ENCODE results near the gene MGAT5B. TPM values are rescaled to one million over a fixed set of nuclear protein-coding genes. Genes with fewer than 3 reads are reported as not detected.

Gene MGAT5B
- total and polyA plus RNA-seq, 2 donors (not counting 1 experiment from before 2014, with no cell fraction given): 0.15 to 37.8 TPM

DNA sequence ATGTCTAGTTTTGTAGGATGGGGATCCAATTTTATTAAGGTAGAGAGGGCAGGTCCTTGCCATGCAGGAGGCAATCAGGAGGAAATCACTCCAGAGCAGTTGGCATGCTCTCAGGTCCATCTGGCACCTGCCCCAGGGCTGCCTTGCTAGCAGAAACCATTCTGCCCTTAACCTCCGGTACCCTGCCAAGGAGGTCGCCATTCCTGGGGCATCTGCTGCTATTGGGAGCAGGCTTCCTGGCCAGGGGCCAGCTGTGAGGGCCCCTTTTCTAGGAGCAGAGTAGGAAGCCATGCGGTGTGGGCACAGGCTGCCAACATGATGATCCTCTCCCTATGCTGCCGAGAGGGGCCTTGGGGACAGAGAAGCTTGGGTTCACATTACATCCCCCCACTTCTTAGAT is 47.6 kb upstream of the MGAT5B start:
- Histone ChIP-seq H3K27ac (ENCODE audit: low read length in 2 of 2) (no peak overlapping the region), H3K36me3 (replicated peaks in 1 of 2; ENCODE audit: control extremely low read depth in 1 of 2, control insufficient read depth in 1 of 2, extremely low read depth in 1 of 2, insufficient read depth in 2 of 2, low read length in 1 of 2) (no peaks in the 10 kb centered on the region), H4K20me1 (ENCODE audit: control insufficient read depth, insufficient read depth, low read length, poor library complexity, severe bottlenecking) (no peaks in the 10 kb centered on the region), H3K27me3 (replicated peaks in 1 of 4; ENCODE audit: control extremely low read depth in 1 of 4, control insufficient read depth in 3 of 4, insufficient read depth in 4 of 4, low read length in 3 of 4) (peaks cover 0 to 3% (median 0%) of the 10 kb centered on the region in 4 experiments), H3K9me3 (ENCODE audit: control extremely low read depth in 1 of 3, control insufficient read depth in 2 of 3, insufficient read depth in 1 of 3, low read length in 2 of 3) (no peaks in the 10 kb centered on the region), H3K79me2 (ENCODE audit: control insufficient read depth, insufficient read depth, low read length) (no peaks in the 10 kb centered on the region), H3K9ac (ENCODE audit: low read length) (no peak overlapping the region), H3K4me3 (ENCODE audit: control extremely low read depth in 1 of 5, extremely low read depth in 1 of 5, insufficient read depth in 1 of 5, low read depth in 2 of 5, low read length in 4 of 5) (no peak overlapping the region), H3K4me2 (replicated peaks; ENCODE audit: low read depth, low read length, poor library complexity, severe bottlenecking) (no peak overlapping the region), H3K4me1 (ENCODE audit: control insufficient read depth in 2 of 2, insufficient read depth in 2 of 2, low read length in 2 of 2) (peaks cover 0 to 8% of the 10 kb centered on the region in 2 donors), H2AFZ (ENCODE audit: insufficient read depth, low read depth, low read length, poor library complexity, severe bottlenecking) (no peak overlapping the region)
- DNase-seq: no peak
- Mint-ChIP-seq H3K27me3 (peaks cover 25% of the 10 kb centered on the region), H3K4me3 (no peak overlapping the region), H3K9me3 (ENCODE audit: insufficient read depth) (no peaks in the 10 kb centered on the region), H3K27ac (no peak overlapping the region), H3K4me1 (peaks cover 11% of the 10 kb centered on the region)
- no peak for TF ChIP-seq EZH2 (IDR thresholded peaks at IDR 0.05; ENCODE audit: borderline replicate concordance, insufficient read depth, low read depth, low read length, poor library complexity, severe bottlenecking)
- TF ChIP-seq, protein P1, sequence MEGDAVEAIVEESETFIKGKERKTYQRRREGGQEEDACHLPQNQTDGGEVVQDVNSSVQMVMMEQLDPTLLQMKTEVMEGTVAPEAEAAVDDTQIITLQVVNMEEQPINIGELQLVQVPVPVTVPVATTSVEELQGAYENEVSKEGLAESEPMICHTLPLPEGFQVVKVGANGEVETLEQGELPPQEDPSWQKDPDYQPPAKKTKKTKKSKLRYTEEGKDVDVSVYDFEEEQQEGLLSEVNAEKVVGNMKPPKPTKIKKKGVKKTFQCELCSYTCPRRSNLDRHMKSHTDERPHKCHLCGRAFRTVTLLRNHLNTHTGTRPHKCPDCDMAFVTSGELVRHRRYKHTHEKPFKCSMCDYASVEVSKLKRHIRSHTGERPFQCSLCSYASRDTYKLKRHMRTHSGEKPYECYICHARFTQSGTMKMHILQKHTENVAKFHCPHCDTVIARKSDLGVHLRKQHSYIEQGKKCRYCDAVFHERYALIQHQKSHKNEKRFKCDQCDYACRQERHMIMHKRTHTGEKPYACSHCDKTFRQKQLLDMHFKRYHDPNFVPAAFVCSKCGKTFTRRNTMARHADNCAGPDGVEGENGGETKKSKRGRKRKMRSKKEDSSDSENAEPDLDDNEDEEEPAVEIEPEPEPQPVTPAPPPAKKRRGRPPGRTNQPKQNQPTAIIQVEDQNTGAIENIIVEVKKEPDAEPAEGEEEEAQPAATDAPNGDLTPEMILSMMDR (IDR thresholded peaks at IDR 0.05): no peak
- WGBS (ENCODE audit: insufficient coverage): 77% methylated on average over 4 of the region's 4 CpGs
- intact Hi-C loops (cut with micrococcal nuclease): no loop called here
- no peak for ATAC-seq (ENCODE audit: low read depth)
- ChIA-PET POLR2A (no interaction called here), CTCF (no interaction called here)

DNA sequence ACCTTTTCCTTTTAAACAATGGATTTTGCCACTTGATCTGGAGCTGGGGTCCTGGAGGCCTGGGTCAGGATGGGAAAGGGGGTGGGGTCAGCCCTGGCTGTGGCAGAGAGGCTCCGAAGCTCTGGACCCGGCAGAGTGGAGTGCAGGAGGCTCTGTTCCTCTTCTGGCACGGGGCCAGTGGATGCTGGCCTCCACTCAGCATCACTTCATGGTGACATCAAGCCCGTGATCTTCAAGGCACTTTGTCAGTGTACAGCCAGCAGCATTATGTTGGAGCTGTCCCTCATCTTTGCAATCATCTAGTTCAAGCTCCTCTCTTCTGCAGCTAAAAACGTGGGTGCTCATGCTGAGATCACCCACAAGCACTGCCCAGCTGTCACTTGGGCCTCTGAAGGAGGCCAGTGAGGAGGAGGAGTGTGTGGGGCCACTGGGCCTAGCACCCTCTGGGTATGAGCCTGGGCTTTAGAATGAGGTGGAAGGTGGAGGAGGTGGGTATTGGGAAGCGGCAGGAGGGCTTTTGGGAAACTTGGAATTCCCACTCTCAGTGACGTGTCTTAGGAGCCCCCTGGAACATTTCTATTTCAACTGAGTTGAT is 45.9 kb upstream of the MGAT5B start:
- peaks cover 28% of the 10 kb centered on the region for H3K27me3 Mint-ChIP-seq
- H3K9me3 ChIP-seq (ENCODE audit: control extremely low read depth in 1 of 3, control insufficient read depth in 2 of 3, insufficient read depth in 1 of 3, low read length in 2 of 3): no peaks in the 10 kb centered on the region
- H3K36me3 ChIP-seq (replicated peaks in 1 of 2; ENCODE audit: control extremely low read depth in 1 of 2, control insufficient read depth in 1 of 2, extremely low read depth in 1 of 2, insufficient read depth in 2 of 2, low read length in 1 of 2): no peaks in the 10 kb centered on the region
- ChIA-PET POLR2A (interaction anchor here (0.6 kb wide), 1 partner anchor 33 kb away, joined by 5 read pairs; no protein-coding TSS in a partner anchor), CTCF (no interaction called here)
- peaks cover 8% of the 10 kb centered on the region for H3K4me1 Mint-ChIP-seq
- no peaks in the 10 kb centered on the region for H3K79me2 ChIP-seq (ENCODE audit: control insufficient read depth, insufficient read depth, low read length)
- peaks cover 0 to 8% of the 10 kb centered on the region in 2 donors for H3K4me1 ChIP-seq (ENCODE audit: control insufficient read depth in 2 of 2, insufficient read depth in 2 of 2, low read length in 2 of 2)
- ATAC-seq (ENCODE audit: low read depth) (no peak), DNase-seq (no peak)
- TF ChIP-seq, protein P1 (IDR thresholded peaks at IDR 0.05): no peak
- TF ChIP-seq EZH2 (IDR thresholded peaks at IDR 0.05; ENCODE audit: borderline replicate concordance, insufficient read depth, low read depth, low read length, poor library complexity, severe bottlenecking): no peak
- H3K27me3 ChIP-seq (replicated peaks in 1 of 4; ENCODE audit: control extremely low read depth in 1 of 4, control insufficient read depth in 3 of 4, insufficient read depth in 4 of 4, low read length in 3 of 4): peaks cover 0 to 10% (median 0%) of the 10 kb centered on the region in 4 experiments
- no peaks in the 10 kb centered on the region for H3K9me3 Mint-ChIP-seq (ENCODE audit: insufficient read depth)
- H2AFZ ChIP-seq (ENCODE audit: insufficient read depth, low read depth, low read length, poor library complexity, severe bottlenecking): no peak overlapping the region
- WGBS (ENCODE audit: insufficient coverage): 98% methylated on average over 5 of the region's 7 CpGs
- no peak overlapping the region for H3K4me3 ChIP-seq (ENCODE audit: control extremely low read depth in 1 of 5, extremely low read depth in 1 of 5, insufficient read depth in 1 of 5, low read depth in 2 of 5, low read length in 4 of 5)
- intact Hi-C loops (cut with micrococcal nuclease): no loop called here
- no peak overlapping the region for H3K27ac Mint-ChIP-seq
- H4K20me1 ChIP-seq (ENCODE audit: control insufficient read depth, insufficient read depth, low read length, poor library complexity, severe bottlenecking): no peaks in the 10 kb centered on the region
- H3K4me2 ChIP-seq (replicated peaks; ENCODE audit: low read depth, low read length, poor library complexity, severe bottlenecking): no peak overlapping the region
- H3K9ac ChIP-seq (ENCODE audit: low read length): no peak overlapping the region
- no peak overlapping the region for H3K27ac ChIP-seq (ENCODE audit: low read length in 2 of 2)
- no peak overlapping the region for H3K4me3 Mint-ChIP-seq

Data from B cell (primary cell).